Dedifferentiated amniotic fluid mesenchymal stem cell (primary cell): ENCODE measurements around the gene TRIM21.
"Not testable (repeated sequence)": the region's sequence is repeated elsewhere in the genome, so short reads cannot be mapped to it uniquely, and the experiment has no call there.

Experiments
- DNase-seq: peaks from one replicate; pipeline ENCODE4 v3.0.0-alpha.2; 2016; ENCODE audit errors: extremely low spot score

TRIM21 gene

DNA sequence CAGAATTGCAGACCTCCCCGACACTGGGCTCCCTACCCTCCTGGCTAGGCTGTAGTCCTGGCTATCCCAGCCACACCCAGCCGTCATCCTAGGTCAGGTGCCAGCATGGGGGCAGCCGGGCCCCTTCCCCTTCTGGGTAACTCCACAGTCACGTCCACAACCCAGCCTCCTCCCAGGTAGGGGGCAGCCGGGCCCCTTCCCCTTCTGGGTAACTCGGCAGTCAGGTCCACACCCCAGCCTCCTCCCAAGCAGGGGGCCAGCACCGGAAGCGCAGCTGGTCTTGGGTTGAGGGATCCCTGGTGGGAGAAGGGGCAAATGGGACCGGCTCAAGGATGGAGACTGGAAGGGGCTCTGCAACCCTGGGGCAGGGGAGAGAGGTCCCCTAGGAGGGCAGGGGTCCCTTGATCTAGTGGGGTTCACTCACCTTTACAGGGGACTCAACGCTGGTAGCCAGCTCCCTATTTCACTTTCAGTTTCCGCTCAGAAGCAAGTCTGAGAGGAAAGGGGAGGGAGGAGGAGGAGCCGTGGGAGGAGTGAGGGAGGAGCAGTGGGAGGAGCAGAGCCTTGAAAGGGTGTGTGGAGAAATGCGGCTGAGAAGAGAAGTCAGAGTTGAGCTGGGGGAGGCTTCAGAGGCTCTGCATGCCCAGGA lies at the start of gene TRIM21:
Gene TRIM21 (minus strand): TSS at position 494 of the 649 bp plus-strand sequence. CDS start 3,293 bp downstream, outside the sequence.
- DNase-seq: peak; percentile 84

DNA sequence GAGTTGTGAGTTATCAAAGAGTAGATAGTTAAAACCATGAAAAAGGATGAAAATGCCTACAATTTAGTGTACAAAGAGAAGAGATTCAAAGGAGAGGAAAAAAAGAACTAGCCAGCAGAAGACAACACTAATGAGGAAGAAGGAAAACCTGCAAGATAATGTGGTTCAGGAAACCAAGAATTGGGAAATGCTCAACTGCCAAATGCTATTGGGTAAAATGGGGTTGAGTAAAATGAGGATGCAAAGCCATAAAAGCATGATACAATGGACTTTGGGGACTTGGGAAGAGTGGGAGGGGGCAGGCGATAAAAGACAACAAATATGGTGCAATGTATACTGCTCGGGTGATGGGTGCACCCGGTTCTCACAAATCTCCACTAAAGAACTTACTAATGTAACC lies 48.0 kb upstream of the TRIM21 start:
- DNase-seq: no peak

DNA sequence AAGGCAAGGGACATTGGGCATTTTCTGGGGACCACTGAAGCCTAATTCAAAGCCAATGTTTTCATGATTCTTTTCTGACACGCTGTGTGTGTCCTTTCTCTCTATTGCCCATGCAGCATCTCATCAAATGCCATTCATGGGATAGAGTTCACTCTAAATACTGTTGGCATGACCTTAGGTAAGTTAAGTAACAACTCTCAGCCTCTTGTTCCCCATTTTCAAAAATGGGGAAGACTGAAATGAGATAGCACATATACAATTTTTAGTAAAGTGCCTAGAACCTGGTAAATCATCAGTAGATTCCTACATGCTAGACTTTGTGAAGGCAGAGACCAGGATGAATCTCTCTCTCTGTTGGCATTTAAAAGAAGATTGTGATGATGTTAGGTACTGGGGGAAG lies 42.9 kb upstream of the TRIM21 start:
- DNase-seq: no peak

- no peak for DNase-seq
These were observed 40.4 kb upstream of the TRIM21 start for GRCh38 chr11:4433856-4434255.

- DNase-seq: no peak
These were observed 36.5 kb upstream of the TRIM21 start for GRCh38 chr11:4430051-4430450.

DNA sequence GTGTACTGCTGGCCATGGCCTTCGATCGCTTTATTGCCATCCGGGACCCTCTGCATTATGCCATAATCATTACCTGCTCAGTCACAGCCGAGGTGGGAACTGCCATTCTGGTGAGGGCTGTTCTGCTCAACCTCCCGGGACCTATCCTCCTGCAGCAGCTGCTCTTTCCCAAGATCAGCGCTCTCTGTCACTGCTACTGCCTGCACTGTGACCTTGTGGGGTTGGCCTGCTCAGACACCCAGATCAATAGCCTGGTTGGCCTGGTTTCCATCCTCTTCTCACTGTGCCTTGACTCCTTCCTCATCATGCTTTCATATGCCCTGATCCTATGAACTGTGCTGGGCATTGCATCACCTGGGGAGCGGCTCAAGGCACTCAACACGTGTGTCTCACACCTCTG lies 24.9 kb upstream of the TRIM21 start:
- DNase-seq: no peak

DNA sequence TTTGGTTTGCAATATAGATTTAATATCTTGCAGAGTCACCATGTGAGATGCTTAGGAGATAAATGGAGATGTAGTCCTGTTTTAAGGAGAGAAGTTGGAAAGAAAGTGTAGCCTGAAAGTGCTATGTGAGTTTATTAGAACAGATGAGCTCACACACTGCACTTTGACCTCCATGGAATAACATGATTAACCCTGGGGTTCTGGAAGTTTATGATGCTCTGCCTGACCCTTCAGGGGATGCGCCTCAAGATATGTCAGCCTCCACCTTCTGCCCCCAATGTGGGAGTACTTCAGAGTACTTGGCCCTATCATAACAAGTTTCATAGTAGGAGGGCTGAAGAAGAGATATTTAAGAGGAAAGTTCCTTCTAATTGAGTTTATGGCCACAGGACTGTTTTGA lies 23.3 kb upstream of the TRIM21 start:
- no peak for DNase-seq

DNA sequence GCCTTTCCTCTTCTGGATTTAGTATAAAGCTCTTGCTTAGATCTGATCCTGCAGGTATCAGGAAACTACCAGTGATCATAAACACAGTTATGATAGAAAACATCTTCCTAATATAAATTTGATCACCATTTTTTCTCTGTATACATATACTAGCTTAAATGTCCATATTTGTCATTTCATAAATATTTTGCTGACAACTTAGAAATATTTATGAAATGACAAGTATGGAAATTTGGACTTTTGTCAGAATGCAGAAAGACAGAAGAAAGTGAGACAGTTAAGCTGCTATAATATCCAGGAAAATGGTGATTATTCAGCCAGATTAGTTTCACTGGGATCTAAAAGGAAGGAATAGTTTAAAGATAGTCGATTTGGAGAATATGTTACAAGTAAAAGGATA lies 22.8 kb upstream of the TRIM21 start:
- DNase-seq: no peak

DNA sequence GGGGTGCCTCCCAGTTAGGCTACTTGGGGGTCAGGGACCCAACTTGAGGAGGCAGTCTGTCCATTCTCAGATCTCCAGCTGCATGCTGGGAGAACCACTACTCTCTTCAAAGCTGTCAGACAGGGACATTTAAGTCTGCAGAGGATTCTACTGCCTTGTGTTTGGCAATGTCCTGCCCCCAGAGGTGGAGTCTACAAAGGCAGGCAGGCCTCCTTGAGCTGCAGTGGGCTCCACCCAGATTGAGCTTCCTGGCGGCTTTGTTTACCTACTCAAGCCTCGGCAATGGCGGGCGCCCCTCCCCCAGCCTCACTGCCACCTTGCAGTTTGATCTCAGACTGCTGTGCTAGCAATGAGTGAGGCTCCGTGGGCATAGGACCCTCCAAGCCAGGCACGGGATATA lies 12.7 kb upstream of the TRIM21 start:
- not testable (repeated sequence) for DNase-seq

- DNase-seq: no peak
These were observed 339 bp upstream of the TRIM21 start for GRCh38 chr11:4393858-4394223.

- no peak for DNase-seq
These were observed 5.3 kb downstream of the TRIM21 start for GRCh38 chr11:4388221-4388620.

GRCh38 chr11:4385978-4386740 lies 7.3 kb downstream of the TRIM21 start:
- no peak for DNase-seq

GRCh38 chr11:4381901-4382300 lies 11.6 kb downstream of the TRIM21 start:
- no peak for DNase-seq

GRCh38 chr11:4375431-4376140 lies 17.9 kb downstream of the TRIM21 start:
- no peak for DNase-seq

DNA sequence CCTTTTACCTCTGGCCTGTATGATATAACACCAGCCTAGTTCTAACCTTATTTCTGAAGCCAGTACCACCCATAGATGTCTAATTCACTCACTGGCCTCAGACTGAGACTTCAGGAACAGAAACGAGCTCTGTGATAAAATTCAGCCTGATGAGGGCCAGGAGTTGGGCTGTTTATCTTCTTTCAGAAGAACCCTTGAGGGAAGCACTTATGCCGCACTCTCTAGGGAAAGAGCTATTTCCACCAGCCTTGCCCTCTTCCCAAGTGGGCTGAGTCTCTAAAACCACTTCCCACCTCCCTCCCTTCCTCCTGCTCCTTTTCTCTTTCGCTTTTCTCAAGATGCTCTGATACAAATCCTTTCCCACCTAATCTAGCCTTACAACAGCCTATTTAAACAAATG lies 23.3 kb downstream of the TRIM21 start:
- no peak for DNase-seq

DNA sequence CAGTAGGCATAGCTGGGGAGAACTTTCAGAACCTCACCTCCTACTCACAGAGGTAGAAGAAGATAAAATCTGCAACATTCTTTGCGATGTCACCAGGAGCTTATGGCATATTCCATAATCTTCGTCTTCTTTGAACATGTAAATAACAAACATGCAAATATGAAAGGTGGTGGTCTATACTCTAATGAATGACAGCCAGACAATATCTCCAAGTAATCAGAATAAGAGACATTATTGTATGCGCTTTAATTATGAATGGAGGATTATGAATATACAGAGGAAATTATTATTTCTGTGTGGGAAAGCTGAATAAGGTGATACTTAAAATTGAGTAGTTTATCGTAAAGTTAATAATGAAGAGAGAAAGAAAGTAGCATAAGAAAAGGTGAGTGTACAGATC lies 25.2 kb downstream of the TRIM21 start, which contains the start of gene OR52B4:
Gene OR52B4 (minus strand): TSS at position 101 of the 400 bp plus-strand sequence. CDS start 91 bp downstream, at position 10.
- DNase-seq: no peak

- not testable (repeated sequence) for DNase-seq
These were observed 45.4 kb downstream of the TRIM21 start for GRCh38 chr11:4348142-4348541.

GRCh38 chr11:4345366-4345765 lies 48.1 kb downstream of the TRIM21 start:
- DNase-seq: not testable (repeated sequence)
